ENCODE data around the gene HTRA1.

HTRA1 gene

DNA sequence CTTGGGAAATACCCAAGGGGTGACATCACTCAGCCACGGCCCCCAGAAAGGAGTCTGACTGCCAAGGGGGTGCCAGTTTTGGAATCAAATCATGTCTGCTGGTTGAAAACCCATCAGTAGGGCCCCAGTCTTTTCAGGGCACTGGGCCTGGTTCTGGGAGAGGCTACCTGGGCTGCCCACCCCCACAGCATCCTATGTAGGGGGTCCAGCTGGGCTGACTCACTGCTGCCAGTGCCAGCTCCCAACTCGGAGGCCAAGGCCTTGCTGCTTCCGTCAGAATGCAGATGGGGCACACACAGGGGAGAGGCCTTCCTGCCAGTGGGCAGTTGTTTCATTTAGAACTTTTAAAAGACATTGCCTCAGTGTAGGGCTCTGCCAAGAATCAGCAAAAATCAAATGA is 59.7 kb downstream of the HTRA1 start:
- DNase-seq, result no peak

DNA sequence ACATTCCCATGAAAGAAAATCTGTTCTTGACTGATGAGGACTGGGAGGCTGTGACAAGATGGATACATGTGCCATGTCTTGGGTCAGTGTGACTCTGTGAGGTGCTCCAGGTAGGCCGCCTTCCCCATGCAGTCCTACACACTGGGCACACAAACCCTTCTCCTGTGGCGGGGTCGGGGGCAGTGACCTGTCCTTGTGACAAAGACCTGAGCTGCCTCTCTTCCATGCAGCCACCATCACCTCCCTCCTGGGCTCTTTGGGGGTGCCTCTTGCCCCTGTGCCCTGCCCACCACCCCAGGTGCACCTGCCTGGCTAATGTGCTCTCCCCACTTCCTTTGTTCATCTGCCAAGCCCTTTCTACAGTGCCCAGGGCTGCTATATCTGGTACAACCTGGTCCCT is 63.5 kb downstream of the HTRA1 start:
- no peak for DNase-seq

DNA sequence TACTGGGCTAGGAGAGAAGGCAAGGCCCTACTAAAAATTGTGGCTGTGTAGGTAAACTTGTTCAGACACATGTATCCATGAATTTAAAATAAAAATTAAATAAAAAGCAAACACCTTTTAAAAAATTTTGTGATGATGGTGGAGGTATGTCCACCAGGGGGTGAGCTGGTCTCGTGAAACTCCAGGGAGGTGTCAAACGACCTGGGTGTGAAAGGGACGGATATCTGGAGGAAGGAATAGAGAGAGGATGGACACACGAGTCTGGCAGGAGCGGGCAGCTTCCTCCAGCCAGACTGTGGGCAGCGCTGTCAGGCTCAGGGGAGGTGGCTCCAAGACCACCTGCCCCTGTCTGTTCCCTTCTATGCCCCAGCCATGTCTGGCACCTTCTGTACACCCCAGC is 64.4 kb downstream of the HTRA1 start:
- DNase-seq, result no peak

DNA sequence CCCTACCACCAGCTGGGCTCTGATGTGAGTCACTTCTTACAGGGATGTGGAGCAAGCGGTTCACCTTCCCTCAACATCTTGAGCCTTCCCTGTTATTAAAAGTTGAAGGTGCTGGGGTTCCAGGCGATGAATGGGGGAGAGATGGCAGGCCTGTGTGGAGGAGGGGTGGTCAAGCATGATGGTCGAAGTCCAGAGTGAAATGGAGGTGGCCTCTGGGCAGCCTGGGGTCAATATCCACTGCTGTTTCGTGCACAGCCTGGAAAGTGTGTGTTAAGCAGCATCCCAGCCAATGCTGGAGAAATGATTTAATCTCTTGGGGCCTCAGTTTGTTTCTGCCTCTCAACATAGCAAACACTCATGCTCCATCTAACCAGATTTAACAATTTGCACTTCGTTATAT is 65.5 kb downstream of the HTRA1 start:
- no peak for DNase-seq

DNA sequence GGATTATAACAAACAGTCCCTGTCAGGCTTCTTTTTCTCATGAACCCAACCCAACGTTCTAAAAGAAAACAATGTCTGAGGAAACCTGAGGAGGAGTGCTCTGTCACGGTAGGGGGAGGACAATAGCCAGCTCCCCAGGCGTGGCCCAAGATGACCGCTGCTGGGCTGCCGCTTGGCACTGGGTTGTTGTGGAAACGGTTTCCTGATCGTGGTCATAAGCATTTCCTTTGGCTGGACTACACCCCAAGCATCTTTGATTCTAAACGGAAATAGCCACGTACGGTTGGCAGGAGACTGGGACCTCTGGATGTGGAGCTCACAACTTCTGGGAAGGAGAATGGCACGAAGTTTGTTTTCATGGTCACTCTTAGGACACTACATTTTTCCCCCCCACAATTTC is 68.8 kb downstream of the HTRA1 start:
- no peak for DNase-seq

DNA sequence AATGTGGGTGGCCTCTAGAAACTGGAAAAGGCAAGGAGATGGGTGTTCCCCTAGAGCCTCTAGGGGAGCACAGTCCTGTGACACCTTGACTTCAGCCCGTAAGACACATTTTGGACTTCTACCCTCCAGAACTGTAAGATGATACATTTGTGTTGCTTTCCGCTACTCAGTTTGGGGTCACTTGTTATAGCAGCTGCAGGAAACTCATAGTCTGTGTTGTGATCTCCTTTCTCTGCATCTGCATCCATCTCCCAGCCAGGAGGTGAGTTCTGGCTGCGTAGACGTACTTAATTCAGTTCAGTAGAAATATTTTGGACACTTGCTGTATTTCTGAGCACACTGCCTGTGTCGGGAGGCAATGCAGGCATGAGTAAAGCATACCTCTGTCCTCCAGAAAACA is 69.9 kb downstream of the HTRA1 start:
- no peak for DNase-seq

DNA sequence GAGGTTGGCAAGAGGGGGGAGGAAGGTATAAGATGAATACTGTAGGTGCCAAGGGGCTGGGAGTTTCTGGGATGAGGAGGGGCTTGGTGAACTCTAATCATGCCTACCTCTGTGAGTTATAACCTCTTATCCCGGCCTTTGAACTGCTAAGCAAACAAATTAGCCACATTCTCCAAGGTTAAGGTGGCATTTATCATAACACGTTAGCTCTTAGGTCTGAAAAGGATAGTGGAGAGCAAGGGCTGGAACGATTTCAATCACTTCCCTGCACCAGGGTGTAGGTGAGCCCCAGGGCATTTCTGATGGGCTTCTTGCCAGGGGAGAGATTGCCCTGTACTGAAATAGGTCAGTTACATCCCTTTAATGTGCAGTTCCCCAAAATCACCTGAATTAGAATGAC is 70.6 kb downstream of the HTRA1 start:
- peak; percentile 9 for DNase-seq

DNA sequence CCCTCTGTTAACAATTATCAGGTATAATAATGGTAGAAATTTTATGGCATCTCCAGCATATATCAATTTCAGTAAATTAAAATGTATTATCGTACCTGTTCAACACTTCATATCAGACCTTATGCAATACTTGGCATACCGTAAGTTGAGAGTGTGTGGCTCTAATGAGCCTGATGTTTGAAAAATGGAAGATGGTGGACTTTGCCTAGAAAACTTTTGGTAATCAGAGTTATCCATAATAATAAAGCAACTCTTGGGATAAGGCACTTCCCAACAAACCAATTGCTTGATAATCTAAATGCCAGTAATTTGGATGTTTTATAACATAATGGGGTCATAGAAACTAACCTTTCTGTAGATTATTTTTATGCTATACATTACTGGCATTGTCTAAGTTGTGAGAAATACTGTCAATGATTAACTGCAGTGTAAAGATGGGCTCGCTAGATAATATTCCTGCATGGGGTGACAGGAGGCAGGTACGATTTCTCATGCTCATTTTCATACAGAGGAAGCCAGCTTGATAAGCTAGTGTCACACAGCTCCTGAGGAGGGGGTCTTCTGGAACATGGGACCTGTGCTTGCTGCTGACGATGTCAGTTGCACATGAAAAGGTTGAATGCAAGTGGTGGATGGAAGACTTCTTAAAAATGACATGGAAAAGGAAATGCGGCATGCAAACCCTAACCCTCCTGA is 71.4 kb downstream of the HTRA1 start:
- DNase-seq, result no peak

DNA sequence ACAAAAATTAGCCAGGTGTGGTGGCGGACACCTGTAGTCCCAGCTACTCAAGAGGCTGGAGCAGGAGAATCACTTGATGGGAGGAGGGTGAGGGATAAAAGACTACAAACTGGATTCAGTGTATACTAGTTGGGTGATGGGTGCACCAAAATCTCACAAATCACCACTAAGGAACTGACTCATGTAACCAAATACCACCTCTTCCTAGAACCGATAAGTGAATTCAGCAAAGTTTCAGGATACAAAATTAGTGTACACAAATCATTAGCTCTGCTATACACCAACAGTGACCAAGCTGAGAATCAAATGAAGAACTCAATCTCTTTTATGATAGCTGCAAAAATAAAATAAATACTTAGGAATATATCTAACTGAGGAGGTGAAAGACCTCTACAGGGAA is 76.2 kb downstream of the HTRA1 start:
- no peak for DNase-seq

DNA sequence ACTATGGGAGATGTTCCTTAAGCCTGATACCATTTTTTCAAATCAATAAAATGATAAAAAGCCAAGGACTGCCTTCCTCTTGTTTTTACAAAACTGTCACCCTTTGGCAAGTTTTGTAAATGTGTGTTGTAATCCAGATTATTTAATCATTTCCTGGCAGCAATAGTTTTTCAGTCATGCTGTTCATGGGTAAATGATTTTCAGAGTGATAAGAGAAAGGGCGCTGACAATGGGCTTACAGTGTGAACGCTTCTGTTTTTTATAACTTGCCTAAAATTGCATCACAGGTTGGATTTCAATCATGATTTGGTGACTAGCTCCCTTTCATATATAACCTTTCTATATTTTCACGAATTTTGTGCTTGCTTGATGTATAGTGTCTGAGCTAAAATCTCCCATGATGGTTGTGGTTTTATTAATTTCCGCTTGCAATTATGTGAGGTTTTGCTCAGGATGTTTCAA is 80.2 kb downstream of the HTRA1 start:
- DNase-seq, result no peak

DNA sequence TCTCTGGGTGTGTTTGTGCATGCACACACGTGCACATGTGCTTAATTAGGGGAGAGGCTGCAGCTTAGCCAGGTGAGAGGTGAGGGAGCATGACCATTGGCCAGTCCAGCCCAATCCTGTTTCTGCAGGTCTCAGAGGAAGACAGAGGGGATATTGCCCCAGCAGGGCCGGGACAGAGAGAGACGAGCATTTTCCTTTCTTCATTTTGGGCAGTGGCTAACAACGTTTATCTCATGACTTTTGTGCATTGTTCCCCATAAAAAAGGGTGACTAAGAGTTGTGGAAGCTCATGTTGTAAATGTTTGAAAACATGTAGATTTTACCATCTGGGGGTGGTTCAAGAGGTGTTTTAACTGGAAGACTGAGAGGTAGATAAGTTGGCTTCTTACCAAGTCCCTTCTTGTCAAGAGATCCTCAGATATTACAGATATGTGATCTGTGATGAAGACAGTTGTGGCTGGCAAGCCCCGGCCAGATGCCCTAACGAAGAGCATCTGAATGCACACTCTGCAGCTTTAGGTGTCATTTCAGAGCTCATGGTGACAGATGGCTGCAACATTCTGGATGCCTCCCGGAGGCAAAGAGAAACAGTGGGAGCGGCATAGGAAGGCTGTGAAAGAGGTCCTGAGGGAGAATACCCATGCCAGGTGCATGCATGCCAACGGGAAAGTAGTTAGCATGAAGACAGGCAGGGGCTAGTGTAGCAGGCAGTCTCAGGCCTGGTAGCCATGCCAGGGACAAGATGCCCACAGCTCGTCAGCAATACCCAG is 82.5 kb downstream of the HTRA1 start:
- no peak for DNase-seq

DNA sequence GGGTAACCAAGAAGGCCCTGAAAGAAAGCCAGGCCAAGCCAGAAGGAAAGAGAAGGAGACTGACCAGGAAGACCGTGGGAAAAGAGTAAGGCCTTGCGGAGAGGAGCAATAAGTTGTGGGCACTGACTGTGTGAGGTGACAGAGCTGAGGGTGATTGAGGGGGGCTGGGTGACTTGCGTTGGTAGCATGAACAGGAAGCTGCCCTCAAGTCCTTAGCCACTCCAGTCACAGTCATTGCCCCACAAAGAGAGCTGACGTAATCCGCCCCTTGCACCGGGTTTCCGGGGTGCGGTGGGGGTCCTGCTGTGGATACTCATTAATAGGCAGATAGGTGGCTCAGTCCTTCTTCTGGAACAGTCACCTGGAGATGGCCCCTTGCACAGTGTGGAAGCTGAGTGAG is 83.1 kb downstream of the HTRA1 start:
- no peak for DNase-seq

DNA sequence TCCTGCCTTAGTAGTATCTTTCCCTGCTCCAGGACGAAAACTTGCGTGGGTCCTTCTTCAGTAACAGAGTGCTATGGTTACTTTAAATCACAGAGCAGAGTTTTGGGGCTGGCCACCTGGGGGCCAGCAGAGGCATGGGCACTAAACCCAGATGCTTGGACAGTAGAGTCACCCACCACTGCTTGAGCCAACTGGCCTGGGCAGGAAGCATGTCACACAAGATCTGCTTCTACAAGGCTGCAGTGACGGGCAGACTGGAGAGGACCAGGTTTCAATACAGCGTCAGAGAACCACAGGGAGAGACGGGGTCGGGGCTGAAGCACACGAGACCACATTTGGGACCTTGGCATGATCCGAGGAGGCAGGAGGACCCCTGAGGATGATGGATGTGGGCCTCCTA is 84.9 kb downstream of the HTRA1 start:
- DNase-seq, result no peak

DNA sequence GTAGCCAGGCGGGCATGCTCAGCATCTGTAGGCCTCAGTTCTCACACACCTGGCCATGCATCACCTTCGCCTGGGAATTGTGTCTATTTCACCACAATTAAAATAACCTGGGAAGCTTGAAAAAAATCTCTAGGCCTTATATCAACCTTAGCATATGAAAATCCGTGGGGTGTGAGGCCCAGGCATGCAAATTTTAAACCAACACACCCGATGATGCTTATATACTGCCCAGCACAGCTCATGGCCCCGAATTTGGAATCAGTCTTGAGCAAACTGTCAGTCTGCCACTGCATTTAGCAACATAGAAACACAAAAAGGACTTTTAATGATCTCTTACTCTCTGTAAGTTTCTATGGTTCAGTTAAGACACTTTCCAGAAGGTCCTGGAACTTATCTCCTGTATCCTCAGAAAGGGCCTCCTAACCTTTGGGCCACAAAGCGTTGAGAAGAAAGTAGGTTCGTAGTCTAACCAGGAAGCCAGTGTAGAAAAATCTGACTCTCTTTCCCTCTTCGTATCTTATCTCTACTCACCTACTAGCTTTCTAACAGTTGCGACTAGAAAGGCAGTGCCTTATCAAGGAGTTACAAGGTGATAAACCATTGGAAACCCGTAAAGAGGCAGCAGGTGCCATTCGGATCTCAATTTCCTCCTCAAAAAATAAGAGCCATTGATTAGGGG is 87.2 kb downstream of the HTRA1 start:
- DNase-seq, result no peak

DNA sequence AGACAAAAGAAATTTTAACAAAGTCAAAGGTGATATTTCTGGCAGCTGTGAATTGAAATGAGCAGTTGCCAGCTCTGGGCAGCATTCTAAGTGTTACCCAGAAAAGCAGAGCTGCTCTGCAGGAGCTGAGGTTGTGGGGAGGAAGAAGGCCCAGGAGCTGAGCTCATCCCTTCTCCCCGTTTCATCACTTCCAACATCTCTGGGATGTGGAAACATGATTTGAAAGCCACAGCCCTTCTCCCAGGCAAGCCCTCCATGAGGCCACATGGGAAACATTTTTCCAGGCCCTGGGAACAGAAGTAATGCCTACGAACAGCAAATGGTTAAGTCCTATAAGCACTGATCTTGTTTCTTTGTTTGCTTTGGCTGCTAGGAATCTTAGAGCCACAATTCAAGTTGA is 88.3 kb downstream of the HTRA1 start:
- no peak for DNase-seq

DNA sequence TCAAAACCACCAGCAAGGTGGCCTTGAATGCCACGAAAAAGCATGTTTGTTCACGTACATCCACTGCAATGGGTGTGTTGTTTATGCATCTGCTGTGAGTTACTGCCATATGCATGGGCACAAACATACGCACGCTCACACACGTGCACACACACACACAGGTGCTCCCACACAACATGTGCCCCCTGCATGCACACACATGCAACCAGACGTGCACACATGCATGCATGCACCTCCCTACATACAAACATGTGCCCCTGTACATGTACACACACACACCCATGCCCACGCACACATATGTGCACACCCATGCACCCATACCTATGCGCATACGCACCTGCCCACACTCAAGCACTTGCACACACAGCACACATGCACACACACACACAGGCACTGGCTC is 89.1 kb downstream of the HTRA1 start:
- DNase-seq, result no peak

DNA sequence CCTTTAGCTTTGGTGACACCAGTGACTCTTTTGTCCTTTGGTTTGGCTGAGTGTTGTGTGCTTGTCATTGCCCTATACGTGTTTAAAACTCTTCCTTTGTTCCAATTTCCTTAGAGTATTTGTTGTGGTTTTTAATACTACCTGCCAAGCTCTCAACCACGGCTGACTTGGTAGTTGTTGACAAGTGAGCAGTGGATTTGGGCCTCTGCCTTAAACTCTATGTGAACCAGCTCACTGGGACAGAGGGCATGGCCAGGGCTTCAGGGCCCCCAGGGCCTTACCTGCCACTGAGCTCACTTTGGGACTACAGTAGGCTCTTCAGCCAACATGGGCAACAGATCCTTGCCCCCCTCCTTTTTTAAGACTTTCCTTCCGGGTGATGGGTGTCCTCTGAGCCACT is 89.6 kb downstream of the HTRA1 start:
- no peak for DNase-seq

DNA sequence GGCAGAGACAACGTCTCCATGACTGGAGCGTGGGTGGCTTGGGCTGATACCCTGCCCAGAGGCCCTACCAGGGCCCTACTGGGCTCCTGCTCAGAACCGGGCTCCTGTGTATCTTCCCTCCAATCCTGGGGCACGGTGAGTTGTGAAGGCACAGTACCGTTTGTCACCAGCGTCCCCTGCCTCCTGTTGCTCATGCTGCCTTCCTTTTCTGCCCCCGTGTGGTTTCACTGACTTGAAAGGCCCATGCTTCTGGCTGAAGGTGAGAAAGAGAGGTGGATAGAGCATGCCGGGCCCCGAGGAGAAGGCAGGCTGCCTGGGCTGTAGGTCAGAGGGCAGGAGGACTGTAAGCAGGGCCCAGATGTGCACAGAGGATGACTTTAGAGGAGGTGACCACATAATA is 90.1 kb downstream of the HTRA1 start:
- DNase-seq, result no peak

DNA sequence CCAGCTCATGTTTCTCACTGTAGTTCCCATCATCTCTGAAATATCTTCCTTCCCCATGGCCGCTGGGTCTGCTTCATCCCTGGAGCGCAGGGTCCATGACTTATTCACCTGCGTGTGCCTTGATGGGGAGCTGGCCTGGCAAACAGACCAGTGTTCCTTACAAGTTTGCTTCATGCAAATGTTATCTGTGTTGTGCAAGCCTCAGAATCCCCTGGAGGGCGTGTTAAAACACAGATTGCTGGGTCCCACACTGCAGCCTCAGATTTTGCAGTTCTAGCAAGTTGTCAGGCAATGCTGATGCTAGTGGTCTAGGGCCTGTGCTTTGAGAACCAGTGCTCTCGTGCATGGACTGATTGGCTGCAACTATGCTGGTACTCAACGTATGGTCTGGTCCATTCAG is 92.0 kb downstream of the HTRA1 start:
- DNase-seq, result no peak

DNA sequence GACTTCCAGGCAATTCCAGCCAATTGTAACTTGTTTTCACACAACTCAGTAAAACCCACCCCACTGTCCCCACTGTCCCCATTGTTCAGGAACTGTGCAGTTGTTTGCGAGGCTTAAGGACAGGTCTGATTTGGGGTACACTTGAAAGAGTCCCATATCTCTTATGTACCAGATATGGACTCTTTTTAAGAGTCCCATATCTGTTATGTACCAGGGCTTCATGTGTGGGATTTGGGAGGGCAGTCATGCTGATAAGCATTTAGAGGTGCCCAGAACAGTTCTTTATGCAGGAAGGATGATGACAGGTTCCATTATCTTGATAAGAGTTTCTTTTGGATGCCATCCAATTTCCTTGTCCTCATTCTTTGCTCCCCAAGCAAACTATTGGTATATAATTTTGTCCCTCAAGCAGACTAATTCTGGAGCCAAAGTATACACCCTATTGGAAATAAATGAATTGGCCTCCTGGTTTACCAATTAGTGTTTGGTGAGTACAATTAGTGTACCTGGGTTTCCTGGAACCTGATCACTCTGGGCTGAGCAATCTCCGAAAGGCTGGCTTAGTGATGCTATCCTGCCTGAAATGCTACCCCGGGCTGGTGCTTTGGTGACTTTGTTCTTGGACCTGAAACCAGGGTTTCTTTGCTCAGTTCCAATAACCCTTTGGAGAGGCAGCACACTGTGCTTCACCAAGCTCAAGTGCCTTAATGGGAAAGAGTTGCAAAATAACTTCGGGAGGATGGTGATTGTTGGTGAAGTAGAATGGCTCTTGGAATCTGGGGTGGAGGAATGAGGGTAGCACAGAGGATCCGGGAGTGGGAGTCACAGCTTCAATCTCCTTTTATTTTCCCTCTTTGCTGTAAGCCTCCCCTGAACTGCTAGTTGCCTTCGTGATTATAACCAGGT is 93.0 kb downstream of the HTRA1 start:
- DNase-seq, result no peak

DNA sequence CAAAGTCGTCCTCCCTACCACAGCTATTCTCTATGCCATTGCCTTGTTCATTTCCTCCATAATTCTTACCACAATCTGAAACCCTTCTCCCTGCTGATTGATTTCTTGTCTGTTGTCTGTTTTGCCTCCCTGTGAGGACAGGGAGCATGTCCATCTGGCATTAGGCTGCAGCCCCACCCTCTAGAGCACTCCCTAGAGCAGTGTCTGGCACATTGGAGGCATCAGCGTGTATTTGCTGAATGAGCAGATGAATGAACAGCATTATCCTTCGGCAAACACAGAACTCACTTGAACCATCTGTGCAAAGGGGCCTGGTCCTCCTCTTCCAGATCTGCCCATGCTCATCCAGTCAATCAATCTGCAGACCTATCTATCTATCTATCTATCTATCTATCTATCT is 94.1 kb downstream of the HTRA1 start:
- DNase-seq, result no peak

DNA sequence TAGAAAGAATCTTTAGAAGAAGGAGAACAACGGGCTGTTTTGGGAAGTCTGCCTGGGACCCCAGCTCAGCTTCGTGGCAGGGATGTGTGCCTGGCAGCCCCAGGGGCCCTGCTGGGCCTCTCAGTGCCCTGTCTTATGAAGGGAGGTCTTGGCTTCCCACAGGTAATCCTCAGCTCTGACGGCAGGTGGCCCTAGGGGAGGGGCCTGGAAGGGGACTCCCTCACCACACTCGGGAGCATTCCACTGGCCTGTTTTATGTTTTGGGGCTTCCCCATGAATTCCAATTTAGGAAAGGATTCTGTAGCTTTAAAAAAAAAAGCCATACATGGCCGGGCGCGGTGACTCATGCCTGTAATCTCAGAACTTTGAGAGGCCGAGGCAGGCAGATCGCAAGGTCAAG is 96.2 kb downstream of the HTRA1 start:
- DNase-seq, result no peak

DNA sequence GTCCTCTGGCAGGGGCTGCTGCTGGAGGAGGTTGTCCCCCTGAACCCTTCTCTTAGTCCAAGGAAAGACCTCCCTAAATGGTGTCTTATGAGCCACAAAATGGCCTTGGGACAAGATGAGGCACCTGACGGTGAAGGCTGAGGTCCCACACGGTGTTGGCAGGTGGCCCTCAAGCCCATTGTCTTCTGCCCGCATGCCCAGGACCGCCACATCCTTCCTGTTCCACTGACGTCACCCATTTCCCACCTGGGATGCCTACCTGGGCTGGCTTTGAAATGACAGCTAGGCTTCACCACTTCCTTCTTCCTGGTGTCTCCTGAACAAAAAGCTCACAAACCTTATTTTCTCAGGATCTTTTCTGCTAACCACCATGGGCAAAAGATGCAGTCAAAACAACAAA is 97.1 kb downstream of the HTRA1 start:
- DNase-seq, result no peak

Data from NCI-H1092 (cell line).